Measurements from ENCODE around the gene PRDM5. TPM values are rescaled to one million over a fixed set of nuclear protein-coding genes. Genes with fewer than 3 reads are reported as not detected.

The PRDM5 gene
- total RNA-seq, 1 donor from 2014 or later, result not detected

DNA sequence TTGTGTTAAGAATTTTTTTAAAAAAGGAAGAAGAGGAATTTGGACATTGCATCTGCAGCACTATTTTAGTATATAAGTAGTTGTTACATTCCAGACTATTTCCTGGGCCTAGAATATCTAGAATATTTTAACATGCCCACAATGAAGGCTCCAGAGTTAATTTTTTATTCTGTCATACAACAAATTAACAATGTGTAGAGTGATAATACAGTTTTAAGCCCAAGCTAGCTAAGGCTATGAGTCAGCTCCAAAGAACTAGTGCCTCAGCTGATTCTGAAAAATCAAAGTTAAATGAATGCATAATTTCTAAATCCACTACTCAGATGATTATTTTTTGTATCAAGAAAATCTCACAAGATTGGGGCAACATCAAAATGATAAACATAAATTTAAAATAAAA is 231.4 kb downstream of the PRDM5 start:
- no peak overlapping the region for H3K27ac Mint-ChIP-seq
- peaks cover 5% of the 10 kb centered on the region for H3K27me3 Mint-ChIP-seq (ENCODE audit: insufficient read depth)
- H3K4me1 Mint-ChIP-seq (ENCODE audit: low read depth), result no peaks in the 10 kb centered on the region
- no peak overlapping the region for H3K4me3 Mint-ChIP-seq
- no peaks in the 10 kb centered on the region for H3K36me3 Mint-ChIP-seq (ENCODE audit: low read depth)
- intact Hi-C loops (cut with micrococcal nuclease), result no loop called here
- no peak for DNase-seq (ENCODE audit: low spot score)
- no peaks in the 10 kb centered on the region for H3K9me3 Mint-ChIP-seq

DNA sequence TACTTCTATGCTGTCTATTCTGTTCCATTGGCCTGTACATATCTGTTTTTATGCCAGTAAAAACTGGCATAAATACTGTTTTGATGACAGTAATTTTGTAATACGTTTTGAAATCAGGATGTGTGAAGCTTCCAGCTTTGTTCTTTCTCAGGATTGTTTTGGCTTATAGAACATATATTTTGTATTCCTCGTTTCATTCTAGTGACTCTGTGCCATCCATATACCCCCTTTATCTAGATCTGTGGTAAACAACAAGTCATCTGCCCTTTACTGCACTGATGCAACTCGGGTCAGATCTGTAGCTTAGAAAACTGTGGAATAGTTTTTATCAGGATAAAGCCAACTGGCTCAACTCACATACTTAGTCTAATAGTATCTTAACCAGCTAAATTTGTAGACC is 233.7 kb downstream of the PRDM5 start:
- intact Hi-C loops (cut with micrococcal nuclease), result no loop called here
- no peaks in the 10 kb centered on the region for H3K9me3 Mint-ChIP-seq
- no peaks in the 10 kb centered on the region for H3K4me1 Mint-ChIP-seq (ENCODE audit: low read depth)
- no peak for DNase-seq (ENCODE audit: low spot score)
- H3K36me3 Mint-ChIP-seq (ENCODE audit: low read depth), result no peaks in the 10 kb centered on the region
- H3K27me3 Mint-ChIP-seq (ENCODE audit: insufficient read depth), result peaks cover 5% of the 10 kb centered on the region
- H3K27ac Mint-ChIP-seq, result no peak overlapping the region
- H3K4me3 Mint-ChIP-seq, result no peak overlapping the region

DNA sequence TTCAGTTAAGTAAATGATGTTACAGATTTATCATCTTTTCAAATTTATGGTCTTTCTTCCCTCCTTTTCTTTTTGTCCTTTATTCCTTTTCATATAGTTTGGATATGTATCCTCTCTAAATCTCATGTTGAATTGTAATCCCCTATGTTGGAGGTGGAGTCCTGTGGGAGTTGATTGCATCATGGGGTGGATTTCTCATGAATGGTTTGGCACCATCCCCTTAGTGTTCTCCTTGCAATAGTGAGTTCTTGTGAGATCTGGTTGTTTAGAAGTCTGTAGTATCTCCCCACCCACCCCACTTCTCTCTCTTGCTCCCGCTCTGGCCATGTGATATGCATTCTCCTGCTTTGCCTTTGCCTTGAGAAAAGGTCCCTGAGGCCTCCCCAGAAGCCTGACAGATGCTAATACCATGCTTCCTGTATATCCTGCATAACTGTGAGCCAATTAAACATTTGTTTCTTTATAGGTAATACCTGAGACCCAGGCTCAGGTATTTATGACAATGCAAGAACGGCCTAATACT is 236.7 kb downstream of the PRDM5 start:
- Mint-ChIP-seq H3K4me1 (ENCODE audit: low read depth) (no peaks in the 10 kb centered on the region), H3K36me3 (ENCODE audit: low read depth) (no peaks in the 10 kb centered on the region), H3K27ac (no peak overlapping the region), H3K4me3 (no peak overlapping the region), H3K27me3 (ENCODE audit: insufficient read depth) (peaks cover 5% of the 10 kb centered on the region), H3K9me3 (no peaks in the 10 kb centered on the region)
- intact Hi-C loops (cut with micrococcal nuclease), result no loop called here
- DNase-seq (ENCODE audit: low spot score), result no peak

DNA sequence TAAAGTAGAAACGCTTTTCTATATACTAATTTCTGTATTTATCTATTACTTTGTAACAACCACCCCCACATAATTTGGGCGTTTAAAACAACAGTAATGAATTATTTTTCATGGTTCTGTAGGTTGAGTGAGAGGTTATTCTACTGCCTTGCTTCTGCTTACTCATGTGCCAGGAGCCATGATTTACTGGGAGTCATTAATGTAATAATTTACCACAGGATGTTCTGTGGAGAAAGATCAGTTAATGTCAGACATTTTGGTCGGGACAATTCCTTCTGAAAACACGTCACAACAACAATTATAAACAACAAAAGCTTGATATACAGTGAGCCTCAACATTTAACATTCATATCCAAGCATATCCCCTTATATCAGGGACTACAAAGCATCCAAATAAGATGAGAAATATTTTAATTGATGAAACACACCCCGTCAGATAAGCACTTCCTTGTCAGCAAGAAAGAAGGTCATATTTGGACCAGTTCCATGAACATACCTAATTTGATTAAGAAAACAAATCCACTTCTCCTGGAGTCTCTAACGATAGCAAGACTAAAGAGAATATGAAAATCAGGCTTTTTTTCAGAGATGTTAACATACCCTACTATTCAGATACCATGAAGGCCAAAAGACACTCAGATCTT is 238.5 kb downstream of the PRDM5 start:
- H3K27ac Mint-ChIP-seq, result no peak overlapping the region
- no peaks in the 10 kb centered on the region for H3K4me1 Mint-ChIP-seq (ENCODE audit: low read depth)
- intact Hi-C loops (cut with micrococcal nuclease), result no loop called here
- H3K27me3 Mint-ChIP-seq (ENCODE audit: insufficient read depth), result peaks cover 2% of the 10 kb centered on the region
- no peaks in the 10 kb centered on the region for H3K9me3 Mint-ChIP-seq
- no peak overlapping the region for H3K4me3 Mint-ChIP-seq
- no peak for DNase-seq (ENCODE audit: low spot score)
- no peaks in the 10 kb centered on the region for H3K36me3 Mint-ChIP-seq (ENCODE audit: low read depth)

DNA sequence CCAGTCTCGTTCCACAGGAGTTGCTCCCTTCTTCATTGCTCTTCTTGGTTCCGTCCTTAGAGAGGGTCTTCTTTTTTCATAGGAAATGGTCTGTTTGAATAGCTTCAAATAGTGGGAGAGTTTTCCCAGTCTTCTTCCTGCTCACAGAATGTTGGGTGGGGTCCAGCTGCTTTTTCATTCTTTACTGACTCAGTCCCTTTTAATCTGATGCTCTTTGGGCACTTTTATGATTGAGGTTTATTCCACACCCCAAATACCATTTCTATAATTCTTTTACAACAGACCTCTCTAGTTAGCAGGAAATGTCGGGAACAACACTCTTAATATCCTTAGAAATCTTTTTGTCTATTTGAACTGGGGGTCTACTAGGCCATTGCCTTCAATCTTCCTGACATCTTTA is 239.5 kb downstream of the PRDM5 start:
- Mint-ChIP-seq H3K4me1 (ENCODE audit: low read depth) (no peaks in the 10 kb centered on the region), H3K9me3 (no peaks in the 10 kb centered on the region), H3K27me3 (ENCODE audit: insufficient read depth) (peaks cover 2% of the 10 kb centered on the region), H3K36me3 (ENCODE audit: low read depth) (no peaks in the 10 kb centered on the region), H3K4me3 (no peak overlapping the region), H3K27ac (no peak overlapping the region)
- intact Hi-C loops (cut with micrococcal nuclease), result no loop called here
- no peak for DNase-seq (ENCODE audit: low spot score)

DNA sequence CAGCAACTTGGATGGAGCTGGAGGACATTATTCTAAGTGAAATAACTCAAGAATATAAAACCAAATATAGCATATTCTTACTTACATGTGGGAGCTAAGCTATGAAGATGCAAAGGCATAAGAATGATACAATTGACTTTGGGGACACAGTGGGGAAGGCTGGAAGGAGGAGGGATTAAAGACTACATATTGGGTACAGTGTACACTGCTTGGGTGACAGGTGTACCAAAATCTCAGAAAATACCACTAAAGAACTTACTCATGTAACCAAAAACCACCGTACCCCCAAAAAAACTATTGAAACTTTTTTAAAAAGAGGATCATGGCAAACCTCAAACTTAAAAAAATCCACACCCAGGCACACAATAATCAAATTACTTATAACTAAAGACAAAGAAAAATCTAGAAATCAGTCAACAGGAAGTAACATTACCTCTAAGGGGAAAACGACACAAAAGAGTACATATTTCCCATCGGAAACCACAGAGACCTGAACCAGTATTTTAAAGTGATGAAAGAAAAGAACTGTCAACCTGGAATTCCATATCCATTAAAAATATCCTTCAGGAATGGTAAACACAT is 241.8 kb downstream of the PRDM5 start:
- H3K4me3 Mint-ChIP-seq, result no peak overlapping the region
- H3K27ac Mint-ChIP-seq, result no peak overlapping the region
- no peaks in the 10 kb centered on the region for H3K9me3 Mint-ChIP-seq

DNA sequence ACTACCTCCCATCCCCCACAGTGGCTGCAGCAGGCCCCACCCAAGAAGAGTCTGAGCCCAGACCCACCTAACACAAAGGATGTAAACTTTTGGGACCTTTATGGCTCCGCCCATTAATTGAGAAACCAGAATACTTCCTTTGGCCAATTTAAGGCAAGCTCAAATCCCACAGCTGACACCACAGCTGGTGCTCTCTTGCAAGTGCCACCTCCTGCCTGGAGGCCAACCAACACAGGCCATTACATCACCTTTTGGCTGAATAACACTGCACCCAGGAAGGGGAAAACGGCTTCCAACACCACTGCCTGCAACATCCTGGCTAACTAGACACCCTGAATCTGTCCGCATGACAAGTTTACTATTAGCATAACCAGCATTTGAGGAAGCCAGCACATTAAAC is 248.8 kb downstream of the PRDM5 start:
- H3K27ac Mint-ChIP-seq, result no peak overlapping the region
- intact Hi-C loops (cut with micrococcal nuclease), result no loop called here
- H3K9me3 Mint-ChIP-seq, result no peaks in the 10 kb centered on the region
- no peaks in the 10 kb centered on the region for H3K4me1 Mint-ChIP-seq (ENCODE audit: low read depth)
- DNase-seq (ENCODE audit: low spot score), result no peak
- no peak overlapping the region for H3K4me3 Mint-ChIP-seq
- H3K36me3 Mint-ChIP-seq (ENCODE audit: low read depth), result no peaks in the 10 kb centered on the region
- H3K27me3 Mint-ChIP-seq (ENCODE audit: insufficient read depth), result peaks cover 2% of the 10 kb centered on the region

More for the DNA sequence above, 241.8 kb downstream of the PRDM5 start:
- Mint-ChIP-seq H3K36me3 (ENCODE audit: low read depth) (no peaks in the 10 kb centered on the region), H3K27me3 (ENCODE audit: insufficient read depth) (no peaks in the 10 kb centered on the region), H3K4me1 (ENCODE audit: low read depth) (no peaks in the 10 kb centered on the region)
- intact Hi-C loops (cut with micrococcal nuclease), result no loop called here
- DNase-seq (ENCODE audit: low spot score), result no peak

DNA sequence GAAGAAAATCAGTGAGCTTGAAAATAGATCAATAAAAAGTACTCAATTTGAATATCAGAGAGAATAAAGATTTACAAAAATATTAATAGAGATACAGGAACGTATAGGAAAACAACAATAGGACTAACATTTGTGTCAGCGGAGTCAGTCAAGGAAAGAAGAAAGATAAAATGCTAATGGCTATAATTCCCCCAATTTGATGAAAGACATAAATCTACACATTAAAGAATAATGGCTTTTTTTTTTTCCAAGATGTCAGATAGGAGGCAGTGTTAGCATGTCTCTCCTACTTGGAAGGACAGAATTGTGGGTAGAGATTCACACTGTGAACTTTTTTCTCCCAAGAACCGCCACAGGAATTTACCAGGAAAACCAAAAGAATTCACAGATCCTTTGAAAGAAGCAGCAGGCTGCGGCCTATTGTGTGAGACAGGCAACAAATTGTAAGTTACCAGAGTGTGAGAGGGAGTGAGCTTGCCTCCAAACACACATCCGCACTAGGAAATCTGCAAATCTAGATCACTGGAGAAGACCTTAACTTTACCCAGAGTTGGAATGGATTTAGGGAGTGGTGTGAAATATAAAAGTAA is 249.9 kb downstream of the PRDM5 start:
- Mint-ChIP-seq H3K27ac (no peak overlapping the region), H3K27me3 (ENCODE audit: insufficient read depth) (peaks cover 2% of the 10 kb centered on the region), H3K9me3 (no peaks in the 10 kb centered on the region), H3K4me3 (no peak overlapping the region), H3K36me3 (ENCODE audit: low read depth) (no peaks in the 10 kb centered on the region), H3K4me1 (ENCODE audit: low read depth) (no peaks in the 10 kb centered on the region)
- intact Hi-C loops (cut with micrococcal nuclease), result no loop called here
- no peak for DNase-seq (ENCODE audit: low spot score)

DNA sequence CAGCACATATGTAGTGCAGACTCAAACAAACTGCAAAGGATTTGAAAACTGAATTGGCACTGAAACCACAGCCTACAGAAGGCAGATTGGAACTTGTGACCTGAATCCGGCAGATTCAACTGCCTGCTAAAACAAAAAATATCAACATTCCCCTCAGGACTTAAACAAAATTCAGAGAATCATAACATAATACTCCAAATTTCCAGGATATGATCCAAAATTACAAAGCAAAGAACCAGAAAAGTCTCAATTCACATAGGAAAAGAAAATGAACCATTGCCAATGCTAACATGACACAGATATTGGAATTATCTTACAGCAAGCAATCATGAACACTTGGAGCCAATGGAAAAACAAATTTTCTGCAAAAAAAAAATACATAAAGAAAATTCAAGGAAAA is 250.4 kb downstream of the PRDM5 start:
- H3K36me3 Mint-ChIP-seq (ENCODE audit: low read depth), result no peaks in the 10 kb centered on the region
- intact Hi-C loops (cut with micrococcal nuclease), result no loop called here

DNA sequence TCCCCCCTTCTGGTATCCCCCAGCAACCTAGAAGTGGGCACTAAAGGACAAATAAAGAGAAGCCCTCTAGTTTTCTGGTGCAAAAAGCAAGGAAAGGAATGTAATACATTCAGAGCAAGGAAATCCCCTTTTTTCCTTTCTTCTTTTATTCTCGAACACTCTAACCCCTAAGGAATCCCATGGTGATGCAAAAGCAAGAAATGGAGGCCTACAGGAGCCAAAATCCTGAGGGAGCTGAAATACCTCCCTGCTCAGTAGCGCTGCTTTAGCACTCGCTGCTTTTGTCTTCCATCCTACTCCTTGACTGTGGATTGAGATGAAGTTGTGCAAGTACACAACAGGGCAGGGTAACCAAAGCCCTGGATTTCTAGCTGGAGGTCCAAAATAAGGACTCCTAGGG is 251.0 kb downstream of the PRDM5 start:
- Mint-ChIP-seq H3K4me1 (ENCODE audit: low read depth) (no peaks in the 10 kb centered on the region), H3K36me3 (ENCODE audit: low read depth) (no peaks in the 10 kb centered on the region)
- intact Hi-C loops (cut with micrococcal nuclease), result no loop called here

More for the DNA sequence above, 250.4 kb downstream of the PRDM5 start:
- Mint-ChIP-seq H3K27me3 (ENCODE audit: insufficient read depth) (peaks cover 2% of the 10 kb centered on the region), H3K27ac (no peak overlapping the region), H3K4me1 (ENCODE audit: low read depth) (no peaks in the 10 kb centered on the region), H3K9me3 (no peaks in the 10 kb centered on the region), H3K4me3 (no peak overlapping the region)
- no peak for DNase-seq (ENCODE audit: low spot score)

DNA sequence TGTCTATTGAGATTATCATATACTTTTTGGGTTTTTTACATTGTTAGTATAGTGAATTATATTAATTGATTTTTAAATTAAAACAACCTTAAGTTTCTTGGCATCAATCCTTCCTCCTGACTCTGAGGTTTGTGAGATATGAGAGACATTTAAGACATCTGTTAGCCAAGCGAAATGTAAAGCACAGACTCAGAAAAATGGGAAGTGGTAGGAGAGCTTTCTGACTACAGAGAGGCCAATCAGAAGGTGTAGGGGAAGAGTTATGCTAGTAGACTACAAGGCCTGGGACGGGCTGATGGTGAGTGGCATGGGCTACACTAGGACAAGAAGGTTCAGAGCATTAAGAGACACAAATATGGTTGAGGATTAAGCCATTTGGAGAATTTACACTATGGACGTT is 255.4 kb downstream of the PRDM5 start:
- Mint-ChIP-seq H3K36me3 (ENCODE audit: low read depth) (no peaks in the 10 kb centered on the region), H3K4me1 (ENCODE audit: low read depth) (no peaks in the 10 kb centered on the region), H3K27me3 (ENCODE audit: insufficient read depth) (peaks cover 2% of the 10 kb centered on the region), H3K27ac (no peak overlapping the region), H3K9me3 (no peaks in the 10 kb centered on the region), H3K4me3 (no peak overlapping the region)
- no peak for DNase-seq (ENCODE audit: low spot score)
- intact Hi-C loops (cut with micrococcal nuclease), result no loop called here

More for the DNA sequence above, 251.0 kb downstream of the PRDM5 start:
- Mint-ChIP-seq H3K9me3 (no peaks in the 10 kb centered on the region), H3K27me3 (ENCODE audit: insufficient read depth) (peaks cover 2% of the 10 kb centered on the region), H3K4me3 (no peak overlapping the region), H3K27ac (no peak overlapping the region)
- no peak for DNase-seq (ENCODE audit: low spot score)

DNA sequence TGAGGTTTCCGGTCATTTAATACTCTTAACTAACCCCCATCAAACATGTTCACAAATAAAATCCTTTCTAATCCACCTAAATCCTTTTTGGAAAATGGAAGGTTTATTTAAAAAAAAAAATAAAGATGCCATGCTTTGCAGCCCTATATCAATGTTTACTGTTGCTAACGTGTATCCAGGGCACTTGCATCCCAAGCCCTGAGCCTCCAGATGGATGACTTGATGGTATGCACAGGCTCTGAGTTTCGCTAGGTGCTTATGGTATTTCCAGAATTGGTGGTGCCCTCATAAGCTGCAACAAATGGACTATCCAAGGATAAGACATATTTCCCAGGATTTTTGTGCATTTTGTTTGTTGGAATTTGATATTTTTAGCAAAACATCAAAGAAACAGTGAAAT is 257.7 kb downstream of the PRDM5 start:
- H3K27ac Mint-ChIP-seq, result no peak overlapping the region
- no peak overlapping the region for H3K4me3 Mint-ChIP-seq
- no peaks in the 10 kb centered on the region for H3K9me3 Mint-ChIP-seq
- DNase-seq (ENCODE audit: low spot score), result no peak
- intact Hi-C loops (cut with micrococcal nuclease), result no loop called here
- H3K4me1 Mint-ChIP-seq (ENCODE audit: low read depth), result no peaks in the 10 kb centered on the region
- no peaks in the 10 kb centered on the region for H3K36me3 Mint-ChIP-seq (ENCODE audit: low read depth)
- no peaks in the 10 kb centered on the region for H3K27me3 Mint-ChIP-seq (ENCODE audit: insufficient read depth)

DNA sequence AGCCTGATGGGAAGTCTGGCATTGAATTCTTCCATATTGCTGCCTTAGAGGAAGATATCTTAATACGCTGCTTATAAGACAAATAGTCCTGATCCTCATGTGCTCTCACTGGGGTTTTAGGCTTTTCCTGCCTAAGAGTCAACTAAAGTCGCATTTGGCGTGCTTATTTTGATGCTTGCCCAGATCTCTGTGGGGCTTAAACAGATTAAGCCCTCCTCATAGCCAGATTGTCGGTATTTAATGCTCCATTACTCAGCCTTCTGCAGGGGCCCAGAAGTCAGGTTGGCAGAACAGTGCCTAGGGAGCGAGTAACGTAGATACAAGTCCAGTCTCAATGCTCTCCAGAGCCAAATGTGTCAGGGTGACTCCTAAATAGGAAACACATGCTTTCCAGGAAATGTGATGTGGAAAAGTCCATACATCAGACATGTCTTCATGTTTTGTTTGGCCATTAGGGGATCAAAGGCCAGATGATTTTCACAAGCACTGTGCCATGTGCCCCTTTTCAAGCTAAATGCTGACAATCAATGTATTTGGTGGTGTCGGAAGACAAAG is 262.8 kb downstream of the PRDM5 start:
- Mint-ChIP-seq H3K36me3 (ENCODE audit: low read depth) (no peaks in the 10 kb centered on the region), H3K27ac (no peak overlapping the region), H3K27me3 (ENCODE audit: insufficient read depth) (no peaks in the 10 kb centered on the region), H3K4me3 (no peak overlapping the region), H3K9me3 (no peaks in the 10 kb centered on the region), H3K4me1 (ENCODE audit: low read depth) (no peaks in the 10 kb centered on the region)
- intact Hi-C loops (cut with micrococcal nuclease), result no loop called here
- DNase-seq (ENCODE audit: low spot score), result no peak

All from activated T-helper 1 cell treated with anti-CD3 and anti-CD28 coated beads, Interleukin-12 subunit alpha, Interleukin-12 subunit beta, Interleukin-2, Interleukin-4 antibody, amounts not matched to agents 30 ng/mL and 10 ng/mL and 1 ng/mL, durations not matched to agents 14 hours and 24 hours and 36 hours (primary cell).